H1 (cell line): ENCODE measurements around the gene DACT3. TPM values are rescaled to one million over a fixed set of nuclear protein-coding genes. Genes with fewer than 3 reads are reported as not detected.
A peak's percentile ranks its signal among the peaks of the same experiment; 100 is the strongest.

Experiments used
- CTCF ChIA-PET: fragments of 300-600 bp; sonication (Branson Sonifier 250); formaldehyde crosslinking; loops from one replicate; lab custom pipeline; 2021; ENCODE audit not compliant: partially characterized antibody; lab: Charles Lee
- POLR2A ChIA-PET: fragments of 300-600 bp; sonication (Branson Sonifier 250); formaldehyde crosslinking; loops from one replicate; lab custom pipeline; 2021; ENCODE audit warnings: inconsistent platforms; ENCODE audit not compliant: partially characterized antibody; lab: Charles Lee
- DNase-seq, 2 experiments: peaks; one replicate each; pipeline versions ENCODE4 v3.0.0 to v3.0.0-alpha.2; 2010 to 2022; ENCODE audit warnings: low spot score in 2 of 2, low read depth in 1 of 2, mixed read lengths in 1 of 2
- FAIRE-seq: peaks from 2 replicates; lab custom pipeline; 2011; peaks lifted over from hg19 to GRCh38; lab: Jason Lieb, UNC
- H2AFZ ChIP-seq: 2 replicates; pipeline ENCODE4 v1.8.1; 2012; ENCODE audit warnings: low read length, inconsistent platforms
- H2AK5ac ChIP-seq: 2 replicates; pipeline ENCODE4 v1.6.1; 2013; ENCODE audit warnings: low read depth, low read length
- H2BK120ac ChIP-seq: replicated peaks from 2 replicates; pipeline ENCODE3; 2013; ENCODE audit warnings: low read depth, low read length, inconsistent platforms
- H2BK12ac ChIP-seq: 2 replicates; pipeline ENCODE4 v1.6.1; 2013; ENCODE audit warnings: low read depth, low read length
- H2BK15ac ChIP-seq: 2 replicates; pipeline ENCODE4 v1.6.1; 2013; ENCODE audit warnings: low read length
- H2BK20ac ChIP-seq: 2 replicates; pipeline ENCODE4 v1.6.1; 2013; ENCODE audit warnings: low read length
- H2BK5ac ChIP-seq: 2 replicates; pipeline ENCODE4 v1.6.1; 2013; ENCODE audit warnings: low read depth, low read length
- H3K14ac ChIP-seq: 2 replicates; pipeline ENCODE4 v1.6.1; 2013; ENCODE audit warnings: inconsistent platforms; ENCODE audit not compliant: insufficient read length
- H3K18ac ChIP-seq: 2 replicates; pipeline ENCODE4 v1.6.1; 2013; ENCODE audit warnings: low read length; ENCODE audit errors: extremely low read depth
- H3K23ac ChIP-seq: 2 replicates; pipeline ENCODE4 v1.6.1; 2013; ENCODE audit warnings: inconsistent platforms; ENCODE audit not compliant: insufficient read length
- H3K23me2 ChIP-seq: 2 replicates; pipeline ENCODE4 v1.6.1; 2013; ENCODE audit warnings: low read depth, low read length
- H3K27ac ChIP-seq: 2 replicates; pipeline ENCODE4 v1.6.1; 2011; ENCODE audit warnings: low read depth, low read length, inconsistent platforms
- H3K27me3 ChIP-seq, 4 experiments: replicated peaks in 1 of 4; 1 replicate in 1 of 4; 2 replicates in 3 of 4; pipeline versions ENCODE4 v1.6.1 to v1.8.1; 2011 to 2013; ENCODE audit warnings: low read length in 3 of 4, mild to moderate bottlenecking in 3 of 4, inconsistent platforms in 2 of 4, mixed read lengths in 2 of 4, moderate library complexity in 1 of 4; ENCODE audit not compliant: control insufficient read depth in 3 of 4, insufficient read depth in 3 of 4; ENCODE audit errors: extremely low read depth in 1 of 4
- H3K36me3 ChIP-seq, 4 experiments: 2 replicates each; pipeline versions ENCODE4 v1.6.1 to v1.8.1; 2011 to 2013; ENCODE audit warnings: mild to moderate bottlenecking in 4 of 4, low read length in 3 of 4, moderate library complexity in 2 of 4, control low read depth in 1 of 4, inconsistent platforms in 1 of 4; ENCODE audit not compliant: insufficient read depth in 4 of 4, control insufficient read depth in 2 of 4
- H3K4ac ChIP-seq: replicated peaks from 2 replicates; pipeline ENCODE3; 2013; ENCODE audit warnings: low read length, low read depth, mixed read lengths, inconsistent platforms; ENCODE audit not compliant: insufficient read length
- H3K4me1 ChIP-seq, 4 experiments: replicated peaks in 1 of 4; 1 replicate in 1 of 4; 2 replicates in 3 of 4; pipeline versions ENCODE4 v1.6.1 to v1.8.1; 2011 to 2013; ENCODE audit warnings: low read length in 3 of 4, inconsistent platforms in 2 of 4, mixed read lengths in 1 of 4; ENCODE audit not compliant: insufficient read depth in 4 of 4, control insufficient read depth in 3 of 4
- H3K4me2 ChIP-seq, 2 experiments: 2 replicates each; pipeline versions ENCODE4 v1.6.1 to v1.8.1; 2011 to 2013; ENCODE audit warnings: low read depth in 2 of 2, low read length in 2 of 2, control low read depth in 1 of 2, inconsistent platforms in 1 of 2, mild to moderate bottlenecking in 1 of 2; ENCODE audit not compliant: insufficient read depth in 1 of 2
- H3K4me3 ChIP-seq, 4 experiments: fragments of 200-600, 300-600 bp in 1 of 4; sonication (generic), shearing (Covaris generic), sonication (Bioruptor Twin) in 1 of 4; 2 replicates each; pipeline versions ENCODE4 v1.5.1 to v1.8.1; 2011 to 2016; ENCODE audit warnings: low read length in 4 of 4, low read depth in 3 of 4, control low read depth in 2 of 4, inconsistent platforms in 2 of 4, mild to moderate bottlenecking in 2 of 4, mixed read lengths in 1 of 4, moderate library complexity in 1 of 4; ENCODE audit not compliant: insufficient read depth in 2 of 4; ENCODE audit errors: extremely low read depth in 1 of 4
- H3K56ac ChIP-seq: replicated peaks from 2 replicates; pipeline ENCODE3; 2013; ENCODE audit warnings: low read depth, mild to moderate bottlenecking, mixed read lengths, low read length, inconsistent platforms; ENCODE audit not compliant: insufficient read length
- H3K79me1 ChIP-seq: 2 replicates; pipeline ENCODE4 v1.6.1; 2013; ENCODE audit warnings: low read depth, low read length, control low read depth
- H3K79me2 ChIP-seq, 2 experiments: 2 replicates each; pipeline versions ENCODE4 v1.6.1 to v1.8.1; 2012 to 2013; ENCODE audit warnings: low read length in 2 of 2, mild to moderate bottlenecking in 2 of 2, inconsistent platforms in 1 of 2; ENCODE audit not compliant: insufficient read depth in 2 of 2, control insufficient read depth in 1 of 2
- H3K9ac ChIP-seq, 4 experiments: replicated peaks in 1 of 4; 1 replicate in 1 of 4; 2 replicates in 3 of 4; pipeline versions ENCODE4 v1.6.1 to v1.8.1; 2011 to 2013; ENCODE audit warnings: low read depth in 3 of 4, low read length in 3 of 4, control low read depth in 2 of 4, mild to moderate bottlenecking in 2 of 4, moderate library complexity in 2 of 4, inconsistent platforms in 1 of 4; ENCODE audit errors: extremely low read depth in 1 of 4
- H3K9me3 ChIP-seq, 2 experiments: 2 replicates each; pipeline versions ENCODE4 v1.6.1 to v1.8.1; 2012 to 2013; ENCODE audit warnings: mild to moderate bottlenecking in 2 of 2, moderate library complexity in 2 of 2, control low read depth in 1 of 2, inconsistent platforms in 1 of 2, low read depth in 1 of 2, low read length in 1 of 2, mixed read lengths in 1 of 2; ENCODE audit not compliant: insufficient read depth in 2 of 2
- H4K20me1 ChIP-seq, 2 experiments: replicated peaks in 1 of 2; 2 replicates each; pipeline versions ENCODE3 to v1.8.1; 2011 to 2013; ENCODE audit warnings: inconsistent platforms in 2 of 2, low read length in 2 of 2, mild to moderate bottlenecking in 1 of 2; ENCODE audit not compliant: insufficient read depth in 2 of 2, control insufficient read depth in 1 of 2
- H4K5ac ChIP-seq: 2 replicates; pipeline ENCODE4 v1.6.1; 2013; ENCODE audit warnings: low read length, low read depth, mixed read lengths, inconsistent platforms; ENCODE audit not compliant: insufficient read length
- H4K8ac ChIP-seq: 2 replicates; pipeline ENCODE4 v1.8.0; 2013; ENCODE audit warnings: mild to moderate bottlenecking, moderate library complexity, low read length, inconsistent platforms; ENCODE audit not compliant: insufficient read depth; ENCODE audit errors: extremely low read depth
- H4K91ac ChIP-seq: replicated peaks from 2 replicates; pipeline ENCODE3; 2013; ENCODE audit warnings: low read length, mixed read lengths, inconsistent platforms; ENCODE audit not compliant: insufficient read length
- GABPA ChIP-seq: IDR thresholded peaks from 2 replicates; pipeline ENCODE4 v1.6.1; 2011; ENCODE audit warnings: mild to moderate bottlenecking, low read length, moderate library complexity, borderline replicate concordance; ENCODE audit not compliant: insufficient read depth
- HDAC6 ChIP-seq: IDR thresholded peaks from one replicate; pipeline ENCODE4 v1.7.1; 2012; ENCODE audit warnings: low read depth, mild to moderate bottlenecking, inconsistent platforms, low read length, moderate library complexity
- NRF1 ChIP-seq: IDR thresholded peaks from 2 replicates; pipeline ENCODE4 v1.6.1; 2011; ENCODE audit warnings: mild to moderate bottlenecking, low read depth, low read length, improper control_type of control experiment
- POU5F1 ChIP-seq: IDR thresholded peaks from 2 replicates; pipeline ENCODE4 v1.6.1; 2011; ENCODE audit warnings: low read depth, mild to moderate bottlenecking, low read length, moderate library complexity
- RAD21 ChIP-seq, 2 experiments: IDR thresholded peaks in 1 of 2; conservative IDR thresholded peaks in 1 of 2; 2 replicates each; pipeline ENCODE4 v1.6.1; 2011; ENCODE audit warnings: low read depth in 2 of 2, low read length in 2 of 2, improper control_type of control experiment in 1 of 2, inconsistent platforms in 1 of 2, mild to moderate bottlenecking in 1 of 2, moderate library complexity in 1 of 2
- SIRT6 ChIP-seq: IDR thresholded peaks from one replicate; pipeline ENCODE4 v1.7.1; 2012; ENCODE audit warnings: low read length, inconsistent platforms
- SP1 ChIP-seq: IDR thresholded peaks from 2 replicates; pipeline ENCODE4 v1.6.1; 2011; ENCODE audit warnings: low read depth, low read length
- SRF ChIP-seq: IDR thresholded peaks from 2 replicates; pipeline ENCODE4 v1.6.1; 2011; ENCODE audit warnings: mild to moderate bottlenecking, low read depth, low read length, moderate library complexity
- TAF1 ChIP-seq: IDR thresholded peaks from 2 replicates; pipeline ENCODE4 v1.6.1; 2011; ENCODE audit warnings: mild to moderate bottlenecking, low read depth, low read length
- ZNF274 ChIP-seq: IDR thresholded peaks from 2 replicates; pipeline ENCODE4 v1.7.0; 2012; ENCODE audit warnings: low read length, borderline replicate concordance; ENCODE audit errors: extremely low read depth
- WGBS, 2 experiments: shearing (Covaris generic) in 1 of 2; methylation state at CpG; one replicate each; pipeline versions ENCODE4 v1.1.6 to v1.1.7; 2013 to 2015; ENCODE audit warnings: low lambda C conversion rate in 2 of 2, mixed read lengths in 2 of 2, inconsistent platforms in 1 of 2, low coverage in 1 of 2, missing lambda C conversion rate in 1 of 2; ENCODE audit not compliant: insufficient replicate concordance in 2 of 2, insufficient coverage in 1 of 2, insufficient read length in 1 of 2; ENCODE audit errors: extremely low coverage in 1 of 2, missing lambda C conversion rate in 1 of 2; 5-methylcytosine and 5-hydroxymethylcytosine counted together
- polyA plus RNA-seq, 7 experiments: library from polyadenylated mRNA; depleted of rRNA in 3 of 7; stranded (reverse) in 5 of 7; unstranded in 2 of 7; fragments of >200 nt in 5 of 7; fragments of 200-250 nt in 2 of 7; gene quantifications; 1 replicate in 5 of 7; 2 replicates in 1 of 7; 4 replicates in 1 of 7; pipeline versions ENCODE4 v1.2.1 to v1.2.3, GENCODE V29; 2011 to 2013; ENCODE audit warnings: missing spikeins in 2 of 7, mixed read lengths in 2 of 7
- total RNA-seq: library from RNA; stranded (reverse); fragmentation: NEBNext Ultra II Directional; extraction: Animal tissue kit (Norgen Biotek cat#: 25700); gene quantifications from 2 replicates; pipeline ENCODE4 v1.2.1, GENCODE V29; 2021
- TF ChIP-seq, protein P1 (sequence below): IDR thresholded peaks from 2 replicates; pipeline ENCODE4 v1.6.1; 2012; ENCODE audit warnings: inconsistent platforms

DACT3 gene
- total and polyA plus RNA-seq, 2 of the 8 experiments (the other 6 are each of a cell fraction or from before 2014, with no cell fraction given), result 1.8 to 2.0 TPM

DNA sequence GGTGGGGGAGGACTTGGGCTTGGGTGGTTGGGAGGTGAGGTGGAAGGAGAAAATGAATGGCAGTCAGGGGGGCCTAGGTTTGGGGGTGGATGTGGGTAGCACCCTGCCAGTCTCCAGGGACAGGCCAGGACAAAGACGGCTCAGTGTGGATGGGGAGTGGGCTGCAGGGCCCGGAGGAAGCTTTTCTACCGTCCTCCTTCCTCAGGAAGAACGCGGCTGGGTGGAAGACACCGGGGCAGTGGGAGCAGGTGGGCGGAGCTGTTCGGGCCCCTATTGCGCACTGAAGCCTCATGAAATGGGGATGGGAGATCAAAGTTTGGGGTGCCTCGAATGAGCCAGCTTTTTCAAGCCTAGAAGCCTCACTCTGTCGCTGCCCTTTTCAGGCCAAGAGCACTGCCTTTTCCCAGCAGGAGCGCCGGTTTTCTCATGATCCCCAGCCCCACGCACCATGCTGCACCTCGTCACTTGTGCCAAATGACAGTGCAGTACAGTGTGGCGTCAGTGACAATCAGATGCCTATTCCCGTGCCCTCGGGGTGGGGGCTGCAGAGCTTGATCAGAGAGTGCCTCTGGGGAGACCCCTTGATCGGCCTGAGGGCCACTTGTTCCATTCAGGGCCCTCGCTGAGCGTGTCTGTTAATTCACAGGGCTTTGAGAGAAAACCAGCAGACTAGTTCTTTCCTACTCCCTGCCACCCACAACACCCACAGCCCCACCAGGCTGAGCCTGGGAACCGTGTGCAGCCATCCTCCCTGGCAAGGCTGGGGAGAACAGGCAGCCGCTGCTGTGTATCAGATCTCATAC lies 58.4 kb downstream of the DACT3 start:
- Histone ChIP-seq H2AK5ac (no peak overlapping the region), H2BK120ac (no peak overlapping the region), H3K79me2 (peaks cover 15 to 36% of the 10 kb centered on the region in 2 experiments), H3K23ac (no peak overlapping the region), H2BK5ac (no peak overlapping the region), H3K14ac (no peak overlapping the region), H2BK15ac (no peak overlapping the region), H3K79me1 (peaks cover 16% of the 10 kb centered on the region), H3K23me2 (peaks cover 11% of the 10 kb centered on the region), H3K27ac (no peak overlapping the region), H3K56ac (no peak overlapping the region), H3K9ac (peak overlapping the region in 1 of 4 experiments; percentile 68; a peak in 3 of 7 replicates), H3K4me3 (peak overlapping the region; percentile 90 to 100 (median 94)), H3K36me3 (peaks cover 7 to 21% (median 17%) of the 10 kb centered on the region in 4 experiments; a peak in 7 of 8 replicates), H3K27me3 (no peaks in the 10 kb centered on the region), H3K4me2 (peak overlapping the region; percentile 79 to 93), H2AFZ (no peak overlapping the region), H4K20me1 (peaks cover 20 to 32% of the 10 kb centered on the region in 2 experiments), H4K5ac (no peak overlapping the region), H3K18ac (no peak overlapping the region), H3K4me1 (peaks cover 0 to 19% (median 9%) of the 10 kb centered on the region in 4 experiments; a peak in 5 of 7 replicates), H2BK20ac (no peak overlapping the region), H4K91ac (no peak overlapping the region), H3K4ac (no peak overlapping the region), H4K8ac (no peak overlapping the region), H2BK12ac (no peak overlapping the region), H3K9me3 (no peaks in the 10 kb centered on the region)
- DNase-seq, result no peak
- no peak for FAIRE-seq
- ChIA-PET CTCF (interaction anchor here (0.8 to 3.3 kb wide), 13 partner anchors 9 to 81 kb away, joined by 3 to 17 read pairs (median 6); no protein-coding TSS in a partner anchor), POLR2A (interaction anchor here (0.6 to 4.2 kb wide), 8 partner anchors 9 to 77 kb away, joined by 3 to 28 read pairs (median 4); partner anchors contain the start of gene DACT3)
- 68% methylated on average over 20 of the region's 23 CpGs; no CpG with 5 or more reads in 1 of the 2 experiments for WGBS, 2 experiments
- no peak for TF ChIP-seq RAD21 (IDR thresholded peaks at IDR 0.05 in 1 of 2, conservative IDR thresholded peaks at IDR 0.05 in 1 of 2; ENCODE audit: low read depth in 2 of 2, low read length in 2 of 2)
- TF ChIP-seq GABPA, result no peak
- no peak for TF ChIP-seq TAF1
- no peak for TF ChIP-seq POU5F1
- TF ChIP-seq, protein P1, sequence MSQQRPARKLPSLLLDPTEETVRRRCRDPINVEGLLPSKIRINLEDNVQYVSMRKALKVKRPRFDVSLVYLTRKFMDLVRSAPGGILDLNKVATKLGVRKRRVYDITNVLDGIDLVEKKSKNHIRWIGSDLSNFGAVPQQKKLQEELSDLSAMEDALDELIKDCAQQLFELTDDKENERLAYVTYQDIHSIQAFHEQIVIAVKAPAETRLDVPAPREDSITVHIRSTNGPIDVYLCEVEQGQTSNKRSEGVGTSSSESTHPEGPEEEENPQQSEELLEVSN, result no peak
- no peak for TF ChIP-seq NRF1
- no peak for TF ChIP-seq SRF
- no peak for TF ChIP-seq SP1
- TF ChIP-seq SIRT6, result no peak
- no peak for TF ChIP-seq HDAC6
- TF ChIP-seq ZNF274, result no peak
